ENCODE results near the gene ALDH9A1. TPM values are rescaled to one million over a fixed set of nuclear protein-coding genes. Genes with fewer than 3 reads are reported as not detected.

The ALDH9A1 gene
- total RNA-seq, 1 donor from 2014 or later = 63.2 TPM

- Histone ChIP-seq H3K36me3 (peaks cover 82% of the 10 kb centered on the region), H3K27ac (replicated peaks) (no peak overlapping the region), H3K4me1 (no peaks in the 10 kb centered on the region), H3K4me3 (no peak overlapping the region), H3K27me3 (ENCODE audit: low read depth) (no peaks in the 10 kb centered on the region), H3K9me3 (replicated peaks) (no peaks in the 10 kb centered on the region)
- no peak for DNase-seq
- TF ChIP-seq CTCF (IDR thresholded peaks at IDR 0.05; ENCODE audit: borderline replicate concordance) = no peak
- intact Hi-C loops (cut with micrococcal nuclease) = no loop called here
Measured at GRCh38 chr1:165678509-165678908, 19.9 kb downstream of the ALDH9A1 start.

GRCh38 chr1:165675794-165676193 lies 22.6 kb downstream of the ALDH9A1 start:
- H3K36me3 ChIP-seq = peaks cover 64% of the 10 kb centered on the region
- H3K4me1 ChIP-seq = no peaks in the 10 kb centered on the region
- H3K9me3 ChIP-seq (replicated peaks) = no peaks in the 10 kb centered on the region
- TF ChIP-seq CTCF (IDR thresholded peaks at IDR 0.05; ENCODE audit: borderline replicate concordance) = no peak
- intact Hi-C loops (cut with micrococcal nuclease) = no loop called here
- no peaks in the 10 kb centered on the region for H3K27me3 ChIP-seq (ENCODE audit: low read depth)
- H3K27ac ChIP-seq (replicated peaks) = no peak overlapping the region
- DNase-seq = no peak
- H3K4me3 ChIP-seq = no peak overlapping the region

GRCh38 chr1:165674599-165674998 lies 23.8 kb downstream of the ALDH9A1 start:
- no peak for TF ChIP-seq CTCF (IDR thresholded peaks at IDR 0.05; ENCODE audit: borderline replicate concordance)

GRCh38 chr1:165671526-165671925 lies 26.8 kb downstream of the ALDH9A1 start:
- Histone ChIP-seq H3K4me1 (peaks cover 1% of the 10 kb centered on the region), H3K4me3 (no peak overlapping the region), H3K9me3 (replicated peaks) (no peaks in the 10 kb centered on the region), H3K36me3 (peaks cover 55% of the 10 kb centered on the region), H3K27me3 (ENCODE audit: low read depth) (no peaks in the 10 kb centered on the region), H3K27ac (replicated peaks) (no peak overlapping the region)
- no peak for TF ChIP-seq CTCF (IDR thresholded peaks at IDR 0.05; ENCODE audit: borderline replicate concordance)
- DNase-seq = no peak
- intact Hi-C loops (cut with micrococcal nuclease) = no loop called here

More at GRCh38 chr1:165674599-165674998, 23.8 kb downstream of the ALDH9A1 start:
- H3K4me1 ChIP-seq = no peaks in the 10 kb centered on the region
- H3K4me3 ChIP-seq = no peak overlapping the region
- intact Hi-C loops (cut with micrococcal nuclease) = no loop called here
- H3K9me3 ChIP-seq (replicated peaks) = no peaks in the 10 kb centered on the region
- H3K27ac ChIP-seq (replicated peaks) = no peak overlapping the region
- H3K36me3 ChIP-seq = peaks cover 56% of the 10 kb centered on the region
- DNase-seq = no peak
- no peaks in the 10 kb centered on the region for H3K27me3 ChIP-seq (ENCODE audit: low read depth)

GRCh38 chr1:165668184-165668583 lies 30.2 kb downstream of the ALDH9A1 start:
- H3K4me3 ChIP-seq = no peak overlapping the region
- TF ChIP-seq CTCF (IDR thresholded peaks at IDR 0.05; ENCODE audit: borderline replicate concordance) = no peak
- no peaks in the 10 kb centered on the region for H3K9me3 ChIP-seq (replicated peaks)
- H3K4me1 ChIP-seq = peaks cover 7% of the 10 kb centered on the region
- no peak for DNase-seq
- H3K36me3 ChIP-seq = peaks cover 62% of the 10 kb centered on the region
- H3K27me3 ChIP-seq (ENCODE audit: low read depth) = no peaks in the 10 kb centered on the region
- intact Hi-C loops (cut with micrococcal nuclease) = no loop called here
- no peak overlapping the region for H3K27ac ChIP-seq (replicated peaks)

Data from left ventricle myocardium inferior (tissue), 1 donor.